Measurements from ENCODE around the gene SNX10.

DNA sequence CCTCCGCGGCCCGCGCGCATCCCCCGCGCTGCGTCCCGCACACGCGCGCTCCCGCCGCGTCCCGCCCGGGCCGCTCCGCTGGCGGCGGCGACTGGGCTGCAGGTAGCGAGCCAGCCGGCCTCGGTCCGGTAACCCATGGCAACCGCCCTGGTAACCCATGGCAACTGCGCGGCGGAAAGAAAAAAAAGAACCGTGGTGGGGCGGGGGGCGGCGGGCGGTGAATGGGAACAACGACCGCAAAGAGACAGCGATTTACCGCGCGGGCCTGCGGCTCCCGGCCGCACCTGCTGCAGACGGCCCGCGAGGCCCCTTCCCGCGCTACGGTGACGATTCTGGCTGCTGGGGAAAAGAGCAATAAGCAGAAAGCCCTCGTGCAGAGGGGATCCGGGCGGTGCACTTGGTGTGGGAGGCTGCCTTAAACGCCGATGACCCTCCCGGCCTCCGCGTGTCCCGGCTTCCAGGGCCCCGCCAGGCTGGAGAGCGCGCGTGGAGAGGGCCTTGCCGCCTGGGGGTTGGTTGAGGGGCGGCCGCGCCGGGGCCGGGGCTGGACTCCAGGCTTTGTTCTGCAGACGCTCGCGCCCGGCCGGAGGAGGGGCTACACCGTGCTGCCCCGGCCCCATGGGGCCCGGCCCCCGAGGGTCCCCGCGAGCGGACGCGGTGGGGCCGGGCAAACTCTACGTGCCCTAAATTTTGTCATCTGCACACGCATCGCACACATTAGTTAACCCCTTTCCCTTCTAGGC lies 84.7 kb downstream of the SNX10 start:
- TF ChIP-seq, protein P1, sequence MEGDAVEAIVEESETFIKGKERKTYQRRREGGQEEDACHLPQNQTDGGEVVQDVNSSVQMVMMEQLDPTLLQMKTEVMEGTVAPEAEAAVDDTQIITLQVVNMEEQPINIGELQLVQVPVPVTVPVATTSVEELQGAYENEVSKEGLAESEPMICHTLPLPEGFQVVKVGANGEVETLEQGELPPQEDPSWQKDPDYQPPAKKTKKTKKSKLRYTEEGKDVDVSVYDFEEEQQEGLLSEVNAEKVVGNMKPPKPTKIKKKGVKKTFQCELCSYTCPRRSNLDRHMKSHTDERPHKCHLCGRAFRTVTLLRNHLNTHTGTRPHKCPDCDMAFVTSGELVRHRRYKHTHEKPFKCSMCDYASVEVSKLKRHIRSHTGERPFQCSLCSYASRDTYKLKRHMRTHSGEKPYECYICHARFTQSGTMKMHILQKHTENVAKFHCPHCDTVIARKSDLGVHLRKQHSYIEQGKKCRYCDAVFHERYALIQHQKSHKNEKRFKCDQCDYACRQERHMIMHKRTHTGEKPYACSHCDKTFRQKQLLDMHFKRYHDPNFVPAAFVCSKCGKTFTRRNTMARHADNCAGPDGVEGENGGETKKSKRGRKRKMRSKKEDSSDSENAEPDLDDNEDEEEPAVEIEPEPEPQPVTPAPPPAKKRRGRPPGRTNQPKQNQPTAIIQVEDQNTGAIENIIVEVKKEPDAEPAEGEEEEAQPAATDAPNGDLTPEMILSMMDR (IDR thresholded peaks at IDR 0.05), result no peak
- TF ChIP-seq POLR2A (IDR thresholded peaks at IDR 0.05) (no peak), POLR2AphosphoS5 (IDR thresholded peaks at IDR 0.05; ENCODE audit: insufficient read depth in 1 of 2, low read depth in 1 of 2) (no peak)
